Activated B cell treated with CpG ODN at 0.5 μM for 24 hours (primary cell): Measurements from ENCODE around the gene PRPH. TPM values are rescaled to one million over a fixed set of nuclear protein-coding genes. Genes with fewer than 3 reads are reported as not detected.

Experiments
- ATAC-seq: fragments of 200-7000 bp; cut with Tn5 transposase; one replicate; pipeline ENCODE4 v1.10.0; 2021; ENCODE audit warnings: low read depth, mild to moderate bottlenecking, moderate library complexity
- CTCF ChIA-PET: fragments of 350-600 bp; sonication (Branson Sonifier 250); formaldehyde crosslinking; loops from one replicate; lab custom pipeline; 2021; ENCODE audit warnings: antibody characterized with exemption; lab: Charles Lee
- POLR2A ChIA-PET: fragments of 350-600 bp; sonication (Branson Sonifier 250); formaldehyde crosslinking; loops from one replicate; lab custom pipeline; 2021; ENCODE audit warnings: antibody characterized with exemption; lab: Charles Lee
- DNase-seq: peaks from one replicate; pipeline ENCODE4 v3.0.0; 2022
- H3K27ac Mint-ChIP-seq: one replicate; pipeline ENCODE4 v1.8.0; 2020; ENCODE audit warnings: mixed read lengths
- H3K27me3 Mint-ChIP-seq: one replicate; pipeline ENCODE4 v1.8.0; 2021; ENCODE audit warnings: mixed read lengths
- H3K36me3 Mint-ChIP-seq: one replicate; pipeline ENCODE4 v1.8.0; 2021; ENCODE audit warnings: low read depth, mixed read lengths
- H3K4me1 Mint-ChIP-seq: one replicate; pipeline ENCODE4 v1.8.0; 2021; ENCODE audit warnings: mixed read lengths
- H3K4me3 Mint-ChIP-seq: one replicate; pipeline ENCODE4 v1.8.0; 2020; ENCODE audit warnings: mild to moderate bottlenecking, mixed read lengths
- H3K9me3 Mint-ChIP-seq: one replicate; pipeline ENCODE4 v1.8.0; 2020; ENCODE audit warnings: mixed read lengths
- CTCF ChIP-seq: fragments of 200-600 bp; IDR thresholded peaks from one replicate; pipeline ENCODE4 v1.8.0; 2022; ENCODE audit warnings: antibody characterized with exemption, mild to moderate bottlenecking
- intact Hi-C: fragments of 100-400 bp; cut with micrococcal nuclease; formaldehyde crosslinking; loops from one replicate; pipeline ENCODE4 v1.15.1; 2024
- total RNA-seq: library from RNA; stranded (reverse); gene quantifications from 2 replicates; pipeline ENCODE4 v1.2.3, GENCODE V29; 2022

The PRPH gene
- total RNA-seq, 1 donor from 2014 or later = not detected

DNA sequence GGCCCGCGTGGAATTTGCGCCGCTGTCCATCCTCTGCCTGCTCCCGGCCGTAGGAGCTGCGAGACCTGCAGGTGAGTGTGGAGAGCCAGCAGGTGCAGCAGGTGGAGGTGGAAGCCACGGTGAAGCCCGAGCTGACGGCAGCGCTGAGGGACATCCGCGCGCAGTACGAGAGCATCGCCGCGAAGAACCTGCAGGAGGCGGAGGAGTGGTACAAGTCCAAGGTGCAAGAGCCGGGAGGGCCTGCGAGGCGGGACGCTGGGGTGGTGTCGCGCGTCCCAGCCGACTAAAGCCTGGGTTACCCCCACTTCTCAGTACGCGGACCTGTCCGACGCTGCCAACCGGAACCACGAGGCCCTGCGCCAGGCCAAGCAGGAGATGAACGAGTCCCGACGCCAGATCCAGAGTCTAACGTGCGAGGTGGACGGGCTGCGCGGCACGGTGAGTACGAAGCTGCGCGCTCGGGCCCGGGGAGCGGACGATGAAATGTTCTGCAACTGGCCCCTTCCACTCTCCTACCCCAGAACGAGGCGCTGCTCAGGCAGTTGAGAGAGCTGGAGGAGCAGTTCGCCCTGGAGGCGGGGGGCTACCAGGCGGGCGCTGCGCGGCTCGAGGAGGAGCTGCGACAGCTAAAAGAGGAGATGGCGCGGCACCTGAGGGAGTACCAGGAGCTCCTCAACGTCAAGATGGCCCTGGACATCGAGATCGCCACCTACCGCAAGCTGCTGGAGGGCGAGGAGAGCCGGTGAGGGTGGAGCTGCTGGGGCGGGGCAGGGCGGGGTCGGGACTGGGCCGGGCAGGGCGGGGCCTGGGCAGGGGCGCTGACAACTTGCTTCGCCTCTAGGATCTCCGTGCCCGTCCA is 2.1 kb downstream of the PRPH start:
- no peak overlapping the region for H3K27ac Mint-ChIP-seq
- no peak for TF ChIP-seq CTCF
- ChIA-PET POLR2A (interaction anchor here (0.6 to 1.2 kb wide), 8 partner anchors 26 to 1466 kb away, joined by 3 to 6 read pairs (median 3); partner anchors contain the start of genes TROAP and TUBA1B), CTCF (interaction anchor here (1.1 to 1.4 kb wide), 6 partner anchors 8 to 233 kb away, joined by 3 to 7 read pairs (median 4); partner anchors contain the start of gene SPATS2)
- H3K9me3 Mint-ChIP-seq = no peaks in the 10 kb centered on the region
- peaks cover 40% of the 10 kb centered on the region for H3K27me3 Mint-ChIP-seq
- ATAC-seq (peak; percentile 51), DNase-seq (peak; percentile 38)
- H3K4me1 Mint-ChIP-seq = peaks cover 26% of the 10 kb centered on the region
- H3K4me3 Mint-ChIP-seq = peak overlapping the region; percentile 70
- H3K36me3 Mint-ChIP-seq = no peaks in the 10 kb centered on the region
- intact Hi-C loops = loop anchor here (1.0 kb wide), 1 partner anchor 9 kb away; no protein-coding TSS in a partner anchor

DNA sequence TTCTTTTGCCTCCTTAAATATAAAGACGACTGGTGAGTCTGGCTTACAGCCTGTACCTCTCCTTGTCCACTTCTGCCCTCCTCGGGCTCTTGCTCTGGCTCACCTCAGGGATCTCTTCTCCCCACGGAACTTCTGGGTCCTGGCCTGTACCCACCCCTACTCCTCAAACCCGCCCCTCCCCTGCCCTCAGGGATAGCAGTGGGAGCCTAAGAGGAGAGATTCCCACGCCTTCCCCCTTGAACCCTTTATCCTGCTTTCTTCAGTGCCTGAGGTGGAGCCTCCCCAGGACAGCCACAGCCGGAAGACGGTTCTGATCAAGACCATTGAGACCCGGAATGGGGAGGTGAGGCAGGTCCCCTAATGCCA is 2.7 kb downstream of the PRPH start:
- POLR2A ChIA-PET = interaction anchor here (0.6 to 1.2 kb wide), 5 partner anchors 25 to 393 kb away, joined by 3 to 6 read pairs (median 3); partner anchors contain the start of gene TROAP
- ATAC-seq (no peak), DNase-seq (no peak)
- Mint-ChIP-seq H3K27ac (no peak overlapping the region), H3K4me1 (peaks cover 26% of the 10 kb centered on the region), H3K36me3 (no peaks in the 10 kb centered on the region), H3K9me3 (no peaks in the 10 kb centered on the region), H3K4me3 (peak overlapping the region; percentile 52), H3K27me3 (peaks cover 42% of the 10 kb centered on the region)
- intact Hi-C loops = no loop called here
- CTCF ChIA-PET = interaction anchor here (1.1 to 1.4 kb wide), 5 partner anchors 9 to 234 kb away, joined by 3 to 7 read pairs (median 4); partner anchors contain the start of gene SPATS2
- no peak for TF ChIP-seq CTCF

DNA sequence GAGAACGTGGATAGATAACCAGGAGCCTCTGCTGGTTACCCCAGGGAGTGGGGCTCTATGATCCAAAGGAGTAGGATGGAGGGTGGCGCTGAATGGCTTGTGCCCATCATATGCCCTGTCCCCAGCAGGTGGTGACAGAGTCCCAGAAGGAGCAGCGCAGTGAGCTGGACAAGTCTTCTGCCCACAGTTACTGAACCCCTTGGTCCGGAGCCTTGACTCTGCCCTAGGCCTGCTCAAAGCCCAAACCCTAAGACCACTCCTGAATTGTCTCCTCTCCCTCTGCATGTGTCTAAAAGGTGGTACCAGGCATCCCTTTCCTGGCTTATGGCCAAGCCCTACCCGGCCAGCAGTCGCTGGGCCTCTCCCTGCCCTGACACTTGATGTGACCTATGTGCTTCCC is 3.2 kb downstream of the PRPH start:
- ChIA-PET CTCF (interaction anchor here (1.0 to 2.0 kb wide), 3 partner anchors 9 to 234 kb away, joined by 3 to 6 read pairs (median 3); no protein-coding TSS in a partner anchor), POLR2A (no interaction called here)
- ATAC-seq (no peak), DNase-seq (no peak)
- Mint-ChIP-seq H3K4me3 (no peak overlapping the region), H3K4me1 (peaks cover 26% of the 10 kb centered on the region), H3K27ac (no peak overlapping the region), H3K27me3 (peaks cover 46% of the 10 kb centered on the region), H3K36me3 (no peaks in the 10 kb centered on the region), H3K9me3 (no peaks in the 10 kb centered on the region)
- no peak for TF ChIP-seq CTCF
- intact Hi-C loops = no loop called here

GRCh38 chr12:49301760-49302159 is 6.8 kb downstream of the PRPH start:
- H3K9me3 Mint-ChIP-seq = no peaks in the 10 kb centered on the region
- H3K27me3 Mint-ChIP-seq = peaks cover 41% of the 10 kb centered on the region
- H3K27ac Mint-ChIP-seq = no peak overlapping the region
- no peak for DNase-seq
- no peaks in the 10 kb centered on the region for H3K36me3 Mint-ChIP-seq
- no peak for TF ChIP-seq CTCF
- CTCF ChIA-PET = no interaction called here
- no peak overlapping the region for H3K4me3 Mint-ChIP-seq
- ATAC-seq = no peak
- H3K4me1 Mint-ChIP-seq = peaks cover 15% of the 10 kb centered on the region
- intact Hi-C loops = no loop called here
- POLR2A ChIA-PET = no interaction called here

GRCh38 chr12:49304161-49304560 is 9.2 kb downstream of the PRPH start:
- ChIA-PET CTCF (interaction anchor here (1.0 kb wide), 2 partner anchors 11 to 15 kb away, joined by 3 to 5 read pairs; no protein-coding TSS in a partner anchor), POLR2A (interaction anchor here (0.6 kb wide), 1 partner anchor 13 kb away, joined by 5 read pairs; no protein-coding TSS in a partner anchor)
- Mint-ChIP-seq H3K4me3 (no peak overlapping the region), H3K27me3 (peaks cover 39% of the 10 kb centered on the region), H3K9me3 (no peaks in the 10 kb centered on the region), H3K4me1 (no peaks in the 10 kb centered on the region), H3K27ac (no peak overlapping the region), H3K36me3 (no peaks in the 10 kb centered on the region)
- DNase-seq (no peak), ATAC-seq (no peak)
- TF ChIP-seq CTCF = no peak
- intact Hi-C loops = no loop called here
